Measurements from ENCODE around the gene FAM50A. TPM values are rescaled to one million over a fixed set of nuclear protein-coding genes. Genes with fewer than 3 reads are reported as not detected.

Gene FAM50A, protein sequence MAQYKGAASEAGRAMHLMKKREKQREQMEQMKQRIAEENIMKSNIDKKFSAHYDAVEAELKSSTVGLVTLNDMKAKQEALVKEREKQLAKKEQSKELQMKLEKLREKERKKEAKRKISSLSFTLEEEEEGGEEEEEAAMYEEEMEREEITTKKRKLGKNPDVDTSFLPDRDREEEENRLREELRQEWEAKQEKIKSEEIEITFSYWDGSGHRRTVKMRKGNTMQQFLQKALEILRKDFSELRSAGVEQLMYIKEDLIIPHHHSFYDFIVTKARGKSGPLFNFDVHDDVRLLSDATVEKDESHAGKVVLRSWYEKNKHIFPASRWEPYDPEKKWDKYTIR
- 56.9 and 62.8 TPM in 2 replicates for total RNA-seq

DNA sequence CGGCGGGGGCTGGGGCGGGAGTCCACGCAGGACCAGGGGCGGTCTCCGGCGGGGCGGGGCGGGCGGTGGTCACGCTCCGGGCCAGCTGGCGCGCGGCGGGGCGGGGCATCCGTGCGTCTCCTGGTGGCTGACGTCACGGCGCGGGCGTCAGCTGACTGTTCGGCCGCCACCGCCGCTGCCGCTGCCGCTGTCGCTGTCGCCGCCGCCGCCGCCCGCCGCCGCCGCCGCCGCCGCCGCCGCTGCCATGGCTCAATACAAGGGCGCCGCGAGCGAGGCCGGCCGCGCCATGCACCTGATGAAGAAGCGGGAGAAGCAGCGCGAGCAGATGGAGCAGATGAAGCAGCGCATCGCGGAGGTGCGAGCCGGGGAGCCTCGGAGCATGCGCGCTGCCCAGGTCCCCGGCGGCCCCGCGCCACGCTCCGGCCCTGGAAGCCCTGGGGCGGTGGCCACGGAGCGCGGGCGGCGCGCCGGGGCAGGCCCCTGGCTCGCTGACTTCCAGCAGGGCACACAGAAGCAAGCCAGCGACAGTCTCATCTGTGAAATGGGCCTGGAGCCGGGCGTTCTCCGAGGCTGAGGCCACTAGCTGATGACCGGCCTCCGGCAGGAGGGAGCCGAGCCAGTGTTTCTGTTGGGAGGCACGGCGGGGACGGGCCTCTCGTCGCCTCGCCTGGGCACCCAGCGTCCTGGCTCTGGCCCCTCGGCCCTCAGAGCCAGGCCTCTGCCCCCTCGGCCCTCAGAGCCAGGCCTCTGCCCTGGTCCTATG, at the start of gene FAM50A:
Gene FAM50A (plus strand): TSS at position 150 of the 763 bp plus-strand sequence. CDS start 95 bp downstream, at position 245.

DNA sequence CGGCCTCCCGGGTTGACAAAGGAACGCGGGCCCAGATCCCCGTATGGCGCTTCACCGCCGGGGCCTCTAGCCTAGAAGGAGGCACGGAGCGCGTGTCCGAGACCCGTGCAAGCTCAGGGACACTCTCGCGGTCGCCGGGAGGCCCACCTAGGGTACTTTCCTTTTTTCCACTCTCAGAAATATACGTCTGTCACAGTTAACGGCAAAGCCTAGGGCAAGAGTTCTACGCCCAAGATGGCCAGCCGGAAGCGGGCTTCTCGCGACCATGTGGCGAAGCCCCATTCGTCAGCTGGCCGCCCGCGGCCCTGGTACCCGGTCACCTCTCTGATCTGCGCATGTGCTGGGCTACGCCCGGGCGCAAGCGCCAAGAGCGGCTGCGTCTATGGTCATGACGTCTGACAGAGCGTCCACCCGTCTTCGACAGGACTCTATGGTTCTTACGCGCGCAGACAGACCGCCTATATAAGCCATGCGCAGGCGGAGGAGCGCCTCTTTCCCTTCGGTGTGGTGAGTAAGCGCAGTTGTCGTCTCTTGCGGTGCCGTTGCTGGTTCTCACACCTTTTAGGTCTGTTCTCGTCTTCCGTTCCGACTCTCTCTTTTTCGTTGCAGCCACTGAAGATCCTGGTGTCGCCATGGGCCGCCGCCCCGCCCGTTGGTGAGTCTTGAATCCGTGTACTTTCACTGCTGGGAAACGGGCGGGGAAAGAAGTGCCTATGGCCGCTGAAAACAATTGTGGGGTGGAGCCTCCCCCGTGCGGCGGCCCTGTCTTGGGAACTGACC, 45.9 kb upstream of the FAM50A start, which contains the start of gene RPL10:
Gene RPL10 (plus strand): TSS at position 490 of the 780 bp plus-strand sequence. CDS start 143 bp downstream, at position 633.

DNA sequence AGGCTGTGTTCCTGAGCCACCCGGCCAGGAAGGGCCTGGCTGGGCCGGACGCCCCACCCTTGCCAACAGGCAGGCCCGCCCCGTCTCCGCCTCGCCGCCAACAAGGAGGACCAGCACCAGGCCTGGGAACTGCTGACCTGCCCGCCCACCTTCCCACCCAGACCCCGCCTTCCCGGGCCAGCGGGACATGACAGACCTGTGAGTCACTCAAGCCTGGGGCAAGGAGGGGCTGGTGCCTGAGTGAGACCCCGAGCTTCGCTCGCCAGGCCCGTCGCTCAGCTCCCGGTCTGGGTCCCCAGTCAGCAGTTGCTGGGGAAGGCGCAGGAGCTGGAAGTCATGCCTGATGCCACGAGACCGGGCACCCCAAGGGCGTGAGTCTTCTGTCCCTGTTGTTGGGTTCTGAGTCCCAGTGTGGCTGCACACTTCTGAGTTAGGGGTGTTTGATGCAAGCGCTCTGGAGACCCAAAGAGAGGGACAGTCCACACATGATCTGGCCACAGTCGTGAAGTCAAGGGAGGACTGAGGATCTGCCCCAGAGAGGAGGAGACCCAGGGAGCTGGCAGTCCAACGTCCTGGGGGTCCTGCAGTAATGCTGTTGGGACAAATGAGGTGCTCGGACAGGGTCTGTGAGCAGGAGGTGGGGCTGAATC, 34.6 kb upstream of the FAM50A start, which contains the start of gene DNASE1L1:
Gene DNASE1L1 (minus strand): TSS at position 33 of the 650 bp plus-strand sequence. CDS start 3,686 bp downstream, outside the sequence.

DNA sequence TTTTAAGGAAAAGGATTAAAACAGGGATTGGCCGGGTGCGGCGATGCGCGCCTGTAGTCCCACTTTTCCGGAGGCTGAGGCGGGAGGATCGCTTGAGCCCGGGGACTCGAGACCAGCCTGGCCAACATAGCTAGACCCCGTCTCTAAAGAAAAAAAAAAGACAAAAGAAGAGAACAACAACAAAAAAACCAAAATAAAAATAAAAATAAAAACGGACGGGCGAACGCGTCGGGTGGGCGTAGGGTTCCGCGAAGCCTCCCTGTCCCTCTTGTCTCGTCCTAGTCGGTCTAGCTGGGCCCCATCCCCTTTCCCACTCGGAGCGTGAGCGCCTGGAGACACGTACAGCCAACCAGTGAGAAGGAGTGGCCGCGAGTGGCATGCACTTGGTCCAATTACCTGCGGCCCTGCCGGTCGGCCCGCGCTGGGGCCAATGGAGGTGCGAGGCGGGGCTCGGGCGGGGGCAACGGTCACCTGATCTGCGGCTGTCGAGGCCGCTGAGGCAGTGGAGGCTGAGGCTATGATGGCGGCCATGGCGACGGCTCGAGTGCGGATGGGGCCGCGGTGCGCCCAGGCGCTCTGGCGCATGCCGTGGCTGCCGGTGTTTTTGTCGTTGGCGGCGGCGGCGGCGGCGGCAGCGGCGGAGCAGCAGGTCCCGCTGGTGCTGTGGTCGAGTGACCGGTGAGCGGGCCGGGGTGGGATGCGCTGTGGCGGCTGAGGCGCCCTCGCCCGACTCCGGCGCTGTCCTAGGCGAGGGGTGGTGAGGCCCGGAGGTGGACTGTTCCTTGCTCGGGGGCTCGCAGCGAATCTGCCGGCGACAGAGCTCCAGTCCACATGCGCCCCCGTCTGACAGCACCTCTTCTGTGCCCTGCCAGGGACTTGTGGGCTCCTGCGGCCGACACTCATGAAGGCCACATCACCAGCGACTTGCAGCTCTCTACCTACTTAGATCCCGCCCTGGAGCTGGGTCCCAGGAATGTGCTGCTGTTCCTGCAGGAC, 15.5 kb upstream of the FAM50A start, which contains the start of gene ATP6AP1:
Gene ATP6AP1 (plus strand): TSS at position 502 of the 996 bp plus-strand sequence. CDS start 16 bp downstream, at position 518.

DNA sequence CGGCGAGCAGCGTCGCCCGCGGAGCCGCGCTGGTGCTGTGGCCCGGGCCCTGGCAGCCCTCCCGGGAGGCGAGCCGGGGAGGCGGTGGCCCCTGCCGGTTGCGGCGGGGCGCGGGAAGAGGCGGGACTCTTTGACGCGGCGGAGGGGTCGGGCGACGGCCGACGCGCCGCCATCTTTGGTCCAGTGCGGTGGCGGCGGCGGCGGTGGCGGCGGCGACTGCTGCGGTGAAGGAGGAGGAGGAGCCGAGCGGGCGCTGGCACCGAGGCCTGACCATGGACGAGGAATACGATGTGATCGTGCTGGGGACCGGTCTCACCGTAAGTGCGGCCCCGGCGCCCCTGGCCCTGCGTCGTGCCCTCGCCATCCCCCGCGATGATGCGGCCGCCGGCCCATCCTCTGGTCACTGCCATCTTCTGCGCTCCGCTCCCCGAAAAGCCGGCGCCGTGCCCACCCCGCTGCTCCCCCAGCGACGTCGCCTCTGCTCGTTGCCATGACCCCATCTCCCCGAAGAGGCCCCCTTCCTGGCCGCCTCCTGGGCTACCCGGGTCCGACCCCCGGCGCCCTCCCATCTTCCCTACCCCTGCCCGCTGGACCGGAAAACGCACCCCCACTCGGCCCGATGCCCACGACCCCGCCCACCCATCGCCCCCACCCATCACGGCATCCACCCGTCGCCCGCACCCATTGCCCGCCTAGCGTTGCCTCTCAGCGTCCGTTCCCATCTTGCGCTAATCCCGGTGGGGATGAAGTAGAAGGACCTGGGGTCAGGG, 6.8 kb upstream of the FAM50A start, which contains the start of gene GDI1:
Gene GDI1 (plus strand): TSS at position 172 of the 770 bp plus-strand sequence. CDS start 101 bp downstream, at position 273.

GRCh38 chrX:154458116-154458953, 14.4 kb downstream of the FAM50A start, which contains the start of gene PLXNA3:
Gene PLXNA3, plus strand, starts transcription at chrX:154458281. Its CDS starts 1,903 bp downstream, at chrX:154460184.

DNA sequence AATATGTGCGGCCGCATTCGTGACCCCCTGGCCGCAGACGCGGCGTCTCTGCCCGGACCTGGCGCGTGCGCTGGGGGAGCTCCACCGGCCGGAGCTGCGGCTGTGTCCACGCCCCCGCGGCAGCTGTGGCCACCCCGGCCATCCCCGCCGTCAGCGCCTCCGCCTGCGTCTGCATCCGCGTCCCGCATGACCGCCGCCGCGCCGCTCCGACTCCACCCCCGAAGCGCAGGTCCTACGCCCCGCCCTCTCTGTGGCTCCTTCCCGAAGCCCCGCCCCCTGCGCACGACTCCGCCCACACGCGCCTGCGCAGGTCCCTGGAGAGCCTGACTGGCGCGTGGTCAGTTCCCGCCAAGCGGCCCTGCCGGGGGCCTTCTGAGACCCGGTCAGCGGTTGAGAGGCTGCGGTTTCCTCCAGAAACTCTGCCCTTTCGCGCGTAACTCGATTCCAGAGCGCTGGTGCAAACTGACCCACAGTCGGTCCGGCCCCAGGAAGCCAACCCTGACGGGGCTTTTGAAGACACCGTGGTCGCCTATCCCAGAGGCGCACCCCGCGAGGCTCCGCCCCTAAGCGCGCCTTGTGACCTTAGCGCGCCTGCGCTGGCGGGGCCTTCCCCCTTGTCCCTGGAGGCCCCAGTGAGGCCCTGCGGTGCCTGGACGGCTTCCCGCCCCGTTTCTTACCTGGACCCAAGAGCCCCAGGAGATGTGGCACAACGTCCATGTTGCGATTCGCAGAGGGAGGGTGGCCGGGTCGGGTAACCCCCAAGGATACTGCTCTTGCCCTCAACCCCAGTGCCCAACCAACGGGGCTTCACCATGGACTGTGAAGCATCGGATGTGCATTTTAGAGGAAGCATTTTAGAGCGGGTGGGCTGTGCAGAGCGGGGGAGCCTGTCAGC, 35.0 kb downstream of the FAM50A start, which contains the start of gene LAGE3:
Gene LAGE3 (minus strand): TSS at position 554 of the 895 bp plus-strand sequence. CDS start 366 bp downstream, at position 188.

DNA sequence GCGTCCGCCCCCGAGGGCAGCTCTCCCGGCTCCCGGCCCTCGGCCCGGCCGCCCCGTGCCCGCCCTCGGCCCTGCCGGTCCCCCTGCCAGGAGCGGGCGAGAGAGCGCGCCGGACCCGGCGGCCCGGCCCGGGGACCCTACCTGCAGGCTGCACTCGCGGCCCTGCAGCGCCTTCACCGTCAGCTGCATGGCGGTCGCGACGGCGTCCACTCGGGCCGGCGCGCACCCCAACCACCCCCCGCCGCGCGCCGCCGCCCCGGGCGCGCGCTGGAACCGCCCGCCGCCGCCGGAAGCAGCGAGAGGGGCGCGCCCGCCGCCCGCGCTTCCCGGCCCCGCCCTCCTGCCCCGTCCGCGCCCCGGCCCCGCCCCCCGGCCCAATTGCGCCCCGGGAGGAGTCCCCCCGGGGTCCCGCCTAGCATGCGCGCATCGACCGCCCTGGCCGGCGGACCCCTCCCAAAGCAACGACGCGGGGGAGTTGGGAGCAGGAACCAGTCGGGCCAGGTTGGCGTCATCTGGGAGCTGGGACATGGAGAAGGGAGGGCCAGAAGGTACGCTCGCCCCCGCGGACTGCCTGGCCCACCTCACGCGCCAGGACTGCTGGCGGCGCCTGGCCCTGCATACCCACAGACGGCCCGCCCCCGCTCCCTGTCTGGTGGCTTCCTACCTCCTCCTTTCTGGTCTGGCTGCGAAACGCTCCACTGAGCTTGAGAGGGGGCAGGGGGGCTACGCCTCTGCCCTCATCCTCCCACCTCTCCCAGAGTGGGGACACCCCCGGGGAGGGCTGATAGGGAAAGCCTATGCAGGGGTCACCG, 42.7 kb downstream of the FAM50A start, which contains the start of gene UBL4A:
Gene UBL4A (minus strand): TSS at position 220 of the 812 bp plus-strand sequence. CDS start 31 bp downstream, at position 189.

DNA sequence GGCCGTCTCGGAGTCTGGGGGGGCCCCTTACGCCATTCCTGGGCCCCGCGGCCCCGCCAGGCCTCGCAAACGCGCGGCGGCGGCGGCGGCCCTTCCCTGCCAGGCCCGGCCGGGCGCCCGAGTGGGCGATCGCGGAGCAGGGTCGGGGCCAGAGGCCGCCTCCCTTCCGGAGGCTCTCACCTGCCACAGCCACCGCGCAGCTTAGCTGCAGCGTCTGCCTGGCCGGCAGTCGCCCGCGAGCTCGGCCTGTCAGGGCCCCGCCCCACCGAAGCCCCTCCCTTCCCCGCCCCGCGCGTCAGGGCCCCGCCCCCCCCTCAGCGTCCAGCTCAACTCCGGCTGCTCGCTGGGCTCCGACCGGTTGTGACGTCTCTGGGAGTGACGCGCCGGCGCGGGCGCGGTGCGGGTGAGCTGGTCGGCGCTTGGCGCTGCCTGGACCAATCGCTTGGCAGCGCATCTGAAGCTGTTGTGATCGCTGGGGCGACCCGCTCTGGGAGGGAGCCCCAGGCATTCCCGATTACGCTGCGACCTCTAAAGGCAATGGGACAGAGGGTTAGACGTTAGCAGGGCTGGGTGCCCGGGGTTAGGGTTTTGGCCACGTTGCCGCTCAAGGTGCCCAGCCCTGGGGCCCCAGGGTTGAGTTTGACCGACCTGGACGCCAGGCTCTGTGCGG, 46.6 kb downstream of the FAM50A start, which contains the start of gene SLC10A3:
Gene SLC10A3 (minus strand): TSS at position 216 of the 670 bp plus-strand sequence. CDS start 1,689 bp downstream, outside the sequence.

Other genes with a start within 250 kb of the FAM50A start
- not detected in 2 replicates for gene OPN1MW2, start 224.4 kb upstream of the FAM50A start, total RNA-seq
- gene OPN1MW3, start 186.6 kb upstream of the FAM50A start, total RNA-seq, result not detected in 2 replicates
- gene TEX28, start 149.0 kb upstream of the FAM50A start, total RNA-seq, result not detected in 2 replicates
- not detected in 2 replicates for gene TKTL1, start 148.3 kb upstream of the FAM50A start, total RNA-seq
- 2,107 and 2,266 TPM in 2 replicates for gene FLNA, start 69.5 kb upstream of the FAM50A start, total RNA-seq
- 73.4 and 86.5 TPM in 2 replicates for gene EMD, start 64.8 kb upstream of the FAM50A start, total RNA-seq
- 6,121 and 9,090 TPM in 2 replicates for gene RPL10, start 45.8 kb upstream of the FAM50A start, total RNA-seq
- gene DNASE1L1, start 34.9 kb upstream of the FAM50A start, total RNA-seq, result 91.1 and 95.0 TPM in 2 replicates
- gene TAFAZZIN, start 32.6 kb upstream of the FAM50A start, total RNA-seq, result 20.8 and 21.4 TPM in 2 replicates
- 56.2 and 66.3 TPM in 2 replicates for gene ATP6AP1, start 15.5 kb upstream of the FAM50A start, total RNA-seq
- gene GDI1, start 7.0 kb upstream of the FAM50A start, total RNA-seq, result 115 and 157 TPM in 2 replicates
- 7.5 and 8.2 TPM in 2 replicates for gene PLXNA3, start 14.1 kb downstream of the FAM50A start, total RNA-seq
- gene LAGE3, start 35.1 kb downstream of the FAM50A start, total RNA-seq, result 14.1 and 29.2 TPM in 2 replicates
- 28.2 and 44.1 TPM in 2 replicates for gene UBL4A, start 42.5 kb downstream of the FAM50A start, total RNA-seq
- 39.9 and 41.5 TPM in 2 replicates for gene SLC10A3, start 46.5 kb downstream of the FAM50A start, total RNA-seq
- gene FAM3A, start 72.1 kb downstream of the FAM50A start, total RNA-seq, result 34.6 and 44.3 TPM in 2 replicates
- 117 and 142 TPM in 2 replicates for gene G6PD, start 102.7 kb downstream of the FAM50A start, total RNA-seq
- gene IKBKG, start 103.5 kb downstream of the FAM50A start, total RNA-seq, result 17.0 and 28.9 TPM in 2 replicates
- not detected in 2 replicates for gene CTAG1A, start 141.0 kb downstream of the FAM50A start, total RNA-seq
- gene CTAG1B, start 175.1 kb downstream of the FAM50A start, total RNA-seq, result not detected in 2 replicates
- gene CTAG2, start 209.4 kb downstream of the FAM50A start, total RNA-seq, result not detected in 2 replicates